CD14-positive monocyte (primary cell): ENCODE measurements around the gene MORN4. TPM values are rescaled to one million over a fixed set of nuclear protein-coding genes. Genes with fewer than 3 reads are reported as not detected.
"Not testable (repeated sequence)": the region's sequence is repeated elsewhere in the genome, so short reads cannot be mapped to it uniquely, and the experiment has no call there.

Experiments
- DNase-seq, 3 donors: peaks; one replicate each; pipeline ENCODE4 v3.0.0-alpha.2; 2011 to 2022
- H2AFZ ChIP-seq: 2 replicates; pipeline ENCODE4 v1.6.0; 2012; ENCODE audit warnings: mild to moderate bottlenecking, low read depth, low read length, inconsistent platforms; ENCODE audit not compliant: insufficient read depth, poor library complexity, severe bottlenecking
- H3K27ac ChIP-seq, 2 donors: 1 replicate in 1 of 2; 2 replicates in 1 of 2; pipeline ENCODE4 v1.5.1; 2012 to 2013; ENCODE audit warnings: low read length in 2 of 2, control low read depth in 1 of 2, inconsistent platforms in 1 of 2, low read depth in 1 of 2, mild to moderate bottlenecking in 1 of 2
- H3K27me3 ChIP-seq, 2 donors: one replicate each; pipeline versions ENCODE4 v1.6.0 to v1.6.1; 2011 to 2013; ENCODE audit warnings: low read length in 2 of 2; ENCODE audit not compliant: control insufficient read depth in 2 of 2, insufficient read depth in 2 of 2
- H3K36me3 ChIP-seq, 2 donors: replicated peaks in 1 of 2; 1 replicate in 1 of 2; 2 replicates in 1 of 2; pipeline versions ENCODE4 v1.5.1 to v1.6.1; 2012 to 2013; ENCODE audit warnings: low read length in 2 of 2, control low read depth in 1 of 2, inconsistent platforms in 1 of 2, mild to moderate bottlenecking in 1 of 2; ENCODE audit not compliant: insufficient read depth in 2 of 2, control insufficient read depth in 1 of 2
- H3K4me1 ChIP-seq, 2 donors: 1 replicate in 1 of 2; 2 replicates in 1 of 2; pipeline versions ENCODE4 v1.5.1 to v1.6.1; 2012 to 2013; ENCODE audit warnings: low read length in 2 of 2, control low read depth in 1 of 2, inconsistent platforms in 1 of 2, mild to moderate bottlenecking in 1 of 2, moderate library complexity in 1 of 2; ENCODE audit not compliant: insufficient read depth in 2 of 2, control insufficient read depth in 1 of 2
- H3K4me2 ChIP-seq: replicated peaks from 2 replicates; pipeline ENCODE3; 2012; ENCODE audit warnings: low read length, moderate library complexity, mild to moderate bottlenecking; ENCODE audit not compliant: poor library complexity, severe bottlenecking; ENCODE audit errors: extremely low read depth
- H3K4me3 ChIP-seq, 3 experiments: fragments of 200-600 bp in 1 of 3; sonication (generic) in 1 of 3; replicated peaks in 1 of 3; 1 replicate in 2 of 3; 2 replicates in 1 of 3; pipeline ENCODE4 v1.5.1; 2011 to 2013; ENCODE audit warnings: low read length in 3 of 3, mild to moderate bottlenecking in 3 of 3, control low read depth in 2 of 3, low read depth in 2 of 3, inconsistent platforms in 1 of 3, moderate library complexity in 1 of 3
- H3K79me2 ChIP-seq: 2 replicates; pipeline ENCODE4 v1.6.0; 2012; ENCODE audit warnings: mild to moderate bottlenecking, control low read depth, inconsistent platforms, low read length, moderate library complexity; ENCODE audit not compliant: insufficient read depth
- H3K9ac ChIP-seq: 2 replicates; pipeline ENCODE4 v1.6.0; 2017; ENCODE audit warnings: low read length, mild to moderate bottlenecking; ENCODE audit not compliant: insufficient read depth, poor library complexity, severe bottlenecking
- H3K9me3 ChIP-seq, 2 donors: replicated peaks in 1 of 2; 1 replicate in 1 of 2; 2 replicates in 1 of 2; pipeline versions ENCODE4 v1.5.1 to v1.6.1; 2012 to 2013; ENCODE audit warnings: low read length in 2 of 2, control low read depth in 1 of 2; ENCODE audit not compliant: control insufficient read depth in 1 of 2, insufficient read depth in 1 of 2
- H4K20me1 ChIP-seq: 2 replicates; pipeline ENCODE4 v1.6.0; 2012; ENCODE audit warnings: mild to moderate bottlenecking, low read length, control low read depth, moderate library complexity; ENCODE audit not compliant: insufficient read depth
- H3K27ac Mint-ChIP-seq, 7 donors: one replicate each; pipeline ENCODE4 v1.8.0; 2020; ENCODE audit warnings: mild to moderate bottlenecking in 7 of 7, mixed read lengths in 7 of 7, moderate library complexity in 6 of 7, inconsistent platforms in 2 of 7
- H3K27me3 Mint-ChIP-seq, 3 donors: one replicate each; pipeline ENCODE4 v1.8.0; 2021 to 2022; ENCODE audit warnings: low read depth in 3 of 3, mild to moderate bottlenecking in 3 of 3, mixed read lengths in 3 of 3, moderate library complexity in 3 of 3, inconsistent platforms in 1 of 3
- H3K36me3 Mint-ChIP-seq, 2 donors: one replicate each; pipeline ENCODE4 v1.8.0; 2020; ENCODE audit warnings: mixed read lengths in 2 of 2, inconsistent platforms in 1 of 2, mild to moderate bottlenecking in 1 of 2
- H3K4me1 Mint-ChIP-seq: one replicate; pipeline ENCODE4 v1.8.0; 2020; ENCODE audit warnings: mild to moderate bottlenecking, mixed read lengths
- H3K4me3 Mint-ChIP-seq, 2 donors: one replicate each; pipeline ENCODE4 v1.8.0; 2020; ENCODE audit warnings: mild to moderate bottlenecking in 2 of 2, mixed read lengths in 2 of 2, moderate library complexity in 1 of 2
- H3K9me3 Mint-ChIP-seq, 7 donors: one replicate each; pipeline ENCODE4 v1.8.0; 2020 to 2022; ENCODE audit warnings: mixed read lengths in 7 of 7, mild to moderate bottlenecking in 6 of 7, moderate library complexity in 6 of 7, inconsistent platforms in 2 of 7
- WGBS: methylation state at CpG from one replicate; pipeline ENCODE4 v1.1.5; 2013; ENCODE audit warnings: missing lambda C conversion rate; ENCODE audit not compliant: insufficient coverage; 5-methylcytosine and 5-hydroxymethylcytosine counted together
- intact Hi-C, 2 donors: fragments of 100-400 bp; cut with micrococcal nuclease; formaldehyde crosslinking; loops; one replicate each; pipeline versions ENCODE4 v1.15.0 to v1.15.1; 2023
- polyA plus RNA-seq, 3 donors: library from polyadenylated mRNA; depleted of rRNA in 1 of 3; unstranded in 2 of 3; stranded (reverse) in 1 of 3; fragments of 300-500 nt in 2 of 3; fragments of >200 nt in 1 of 3; fragmentation: Illumina TruSeq in 2 of 3; gene quantifications; 1 replicate in 2 of 3; 2 replicates in 1 of 3; pipeline ENCODE4 v1.2.3, GENCODE V29; 2012 to 2021
- TF ChIP-seq, protein P1 (sequence below): fragments of 200-600 bp; IDR thresholded peaks from one replicate; pipeline ENCODE4 v1.8.0; 2022; ENCODE audit warnings: antibody characterized with exemption, mild to moderate bottlenecking

Gene MORN4
- polyA plus RNA-seq, 3 donors, result not detected

DNA sequence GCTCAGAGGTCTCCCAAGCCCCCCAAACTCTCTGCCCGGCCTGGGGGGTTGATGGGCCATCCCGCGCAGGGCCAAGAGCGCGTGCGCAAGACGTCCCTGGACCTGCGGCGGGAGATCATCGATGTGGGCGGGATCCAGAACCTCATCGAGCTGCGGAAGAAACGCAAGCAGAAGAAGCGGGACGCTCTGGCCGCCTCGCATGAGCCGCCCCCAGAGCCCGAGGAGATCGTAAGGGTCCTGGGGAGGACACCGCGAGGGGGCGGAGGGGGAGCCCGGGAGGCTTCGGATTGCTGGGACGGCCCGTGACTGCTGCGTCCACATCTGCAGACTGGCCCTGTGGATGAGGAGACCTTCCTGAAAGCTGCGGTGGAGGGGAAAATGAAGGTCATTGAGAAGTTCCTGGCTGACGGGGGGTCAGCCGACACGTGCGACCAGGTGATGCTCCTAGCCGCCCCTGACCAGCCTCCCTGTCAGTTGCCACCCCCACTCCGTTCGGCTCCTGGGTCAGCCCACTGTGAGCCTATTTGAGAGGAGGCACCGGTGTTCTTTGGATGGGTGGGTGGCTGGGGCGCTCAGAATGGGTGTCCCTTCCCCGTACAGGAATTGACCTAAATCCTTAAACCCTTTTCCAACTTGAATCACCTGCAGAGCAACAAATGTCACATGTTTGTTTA, 55.0 kb downstream of the MORN4 start:
- Histone ChIP-seq H3K79me2 (no peaks in the 10 kb centered on the region), H4K20me1 (no peaks in the 10 kb centered on the region), H3K4me2 (no peak overlapping the region), H3K9ac (no peak overlapping the region), H3K9me3 (no peaks in the 10 kb centered on the region), H3K4me1 (no peaks in the 10 kb centered on the region), H2AFZ (no peak overlapping the region), H3K27ac (no peak overlapping the region), H3K4me3 (no peak overlapping the region), H3K36me3 (no peaks in the 10 kb centered on the region), H3K27me3 (peaks cover 0 to 6% of the 10 kb centered on the region in 2 donors)
- Mint-ChIP-seq H3K4me1 (no peaks in the 10 kb centered on the region), H3K36me3 (no peaks in the 10 kb centered on the region), H3K27ac (no peak overlapping the region), H3K9me3 (no peaks in the 10 kb centered on the region), H3K27me3 (peaks cover 6 to 20% (median 15%) of the 10 kb centered on the region in 3 donors), H3K4me3 (peak overlapping the region in 1 of 2 donors; percentile 60)
- 67% methylated on average over 32 of the region's 40 CpGs for WGBS
- intact Hi-C loops, result loop anchor here in 1 of 2 donors (10.0 kb wide), 2 partner anchors 86 to 156 kb away; partner anchors contain the start of gene ZFYVE27
- TF ChIP-seq, protein P1, sequence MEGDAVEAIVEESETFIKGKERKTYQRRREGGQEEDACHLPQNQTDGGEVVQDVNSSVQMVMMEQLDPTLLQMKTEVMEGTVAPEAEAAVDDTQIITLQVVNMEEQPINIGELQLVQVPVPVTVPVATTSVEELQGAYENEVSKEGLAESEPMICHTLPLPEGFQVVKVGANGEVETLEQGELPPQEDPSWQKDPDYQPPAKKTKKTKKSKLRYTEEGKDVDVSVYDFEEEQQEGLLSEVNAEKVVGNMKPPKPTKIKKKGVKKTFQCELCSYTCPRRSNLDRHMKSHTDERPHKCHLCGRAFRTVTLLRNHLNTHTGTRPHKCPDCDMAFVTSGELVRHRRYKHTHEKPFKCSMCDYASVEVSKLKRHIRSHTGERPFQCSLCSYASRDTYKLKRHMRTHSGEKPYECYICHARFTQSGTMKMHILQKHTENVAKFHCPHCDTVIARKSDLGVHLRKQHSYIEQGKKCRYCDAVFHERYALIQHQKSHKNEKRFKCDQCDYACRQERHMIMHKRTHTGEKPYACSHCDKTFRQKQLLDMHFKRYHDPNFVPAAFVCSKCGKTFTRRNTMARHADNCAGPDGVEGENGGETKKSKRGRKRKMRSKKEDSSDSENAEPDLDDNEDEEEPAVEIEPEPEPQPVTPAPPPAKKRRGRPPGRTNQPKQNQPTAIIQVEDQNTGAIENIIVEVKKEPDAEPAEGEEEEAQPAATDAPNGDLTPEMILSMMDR, result no peak
- no peak for DNase-seq

DNA sequence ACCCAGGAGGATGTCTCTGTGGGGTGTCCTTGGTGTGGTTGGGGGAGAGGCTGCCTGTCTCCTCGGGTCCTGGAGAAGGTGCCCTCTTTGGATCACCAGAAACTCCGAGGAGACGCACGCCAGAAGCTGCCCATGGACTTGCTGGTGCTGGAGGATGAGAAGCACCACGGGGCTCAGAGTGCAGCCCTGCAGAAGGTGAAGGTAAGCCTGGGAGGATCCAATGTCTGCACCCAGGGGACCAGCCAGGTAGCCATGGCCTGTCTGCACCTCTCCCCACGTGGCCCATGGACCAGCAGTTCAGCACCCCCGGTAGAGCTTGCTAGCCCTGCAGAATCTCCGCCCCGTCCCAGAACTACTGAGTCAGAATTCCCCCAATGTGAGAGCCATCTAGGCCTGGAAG, 55.6 kb downstream of the MORN4 start:
- 73% methylated on average over 9 of the region's 9 CpGs for WGBS
- intact Hi-C loops, result loop anchor here in 1 of 2 donors (10.0 kb wide), 2 partner anchors 87 to 157 kb away; partner anchors contain the start of gene ZFYVE27
- Histone ChIP-seq H3K9ac (no peak overlapping the region), H3K36me3 (no peaks in the 10 kb centered on the region), H3K4me1 (no peaks in the 10 kb centered on the region), H4K20me1 (peaks cover under 1% of the 10 kb centered on the region), H3K27ac (no peak overlapping the region), H3K4me3 (no peak overlapping the region), H3K79me2 (no peaks in the 10 kb centered on the region), H3K9me3 (no peaks in the 10 kb centered on the region), H3K27me3 (peaks cover 0 to 6% of the 10 kb centered on the region in 2 donors), H2AFZ (no peak overlapping the region), H3K4me2 (no peak overlapping the region)
- Mint-ChIP-seq H3K27ac (no peak overlapping the region), H3K4me1 (no peaks in the 10 kb centered on the region), H3K9me3 (no peaks in the 10 kb centered on the region), H3K36me3 (peaks cover 0 to 3% of the 10 kb centered on the region in 2 donors), H3K27me3 (peaks cover 6 to 20% (median 15%) of the 10 kb centered on the region in 3 donors), H3K4me3 (no peak overlapping the region)
- TF ChIP-seq, protein P1, result no peak
- DNase-seq, result no peak

DNA sequence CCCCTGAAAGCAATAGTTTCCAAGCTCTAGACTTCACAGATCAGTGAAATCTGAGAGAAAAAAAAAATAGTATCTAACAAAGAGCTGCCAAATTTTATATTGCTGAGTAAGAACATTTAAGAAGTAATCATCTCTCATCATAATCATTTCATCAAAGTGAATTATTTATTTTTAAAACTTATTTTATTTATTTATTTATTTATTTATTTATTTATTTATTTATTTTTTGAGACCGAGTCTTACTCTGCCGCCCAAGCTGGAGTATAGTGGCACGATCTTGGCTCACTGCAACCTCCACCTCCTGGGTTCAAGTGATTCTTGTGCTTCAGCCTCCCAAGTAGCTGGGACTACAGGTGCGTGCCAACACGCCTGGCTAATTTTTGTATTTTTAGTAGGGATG, 56.8 kb downstream of the MORN4 start:
- H3K36me3 ChIP-seq, H3K9me3 Mint-ChIP-seq, H3K27ac ChIP-seq, DNase-seq, H3K79me2 ChIP-seq, H3K4me2 ChIP-seq, H3K4me3 ChIP-seq, H2AFZ ChIP-seq, H3K9ac ChIP-seq, H3K9me3 ChIP-seq, H3K4me1 ChIP-seq, H4K20me1 ChIP-seq, H3K27me3 ChIP-seq, H3K36me3 Mint-ChIP-seq, H3K4me1 Mint-ChIP-seq, H3K27ac Mint-ChIP-seq, H3K4me3 Mint-ChIP-seq: not testable (repeated sequence)
- peaks cover 6 to 20% (median 17%) of the 10 kb centered on the region in 3 donors for H3K27me3 Mint-ChIP-seq
- no CpG with 5 or more reads among the region's 5 CpGs for WGBS
- intact Hi-C loops, result loop anchor here in 1 of 2 donors (10.0 kb wide), 2 partner anchors 88 to 158 kb away; partner anchors contain the start of gene ZFYVE27
